Esophagus muscularis mucosa (tissue), 3 donors: ENCODE data around the gene TCP11X2.
"Not testable (repeated sequence)": the region's sequence is repeated elsewhere in the genome, so short reads cannot be mapped to it uniquely, and the experiment has no call there.

Experiments used
- CTCF ChIP-seq, 3 experiments: fragments of 200-600 bp in 2 of 3; fragments of 450-650 bp in 1 of 3; sonication (generic) in 2 of 3; IDR thresholded peaks; one replicate each; pipeline ENCODE4 v1.5.1; 2017 to 2019; ENCODE audit warnings: antibody characterized with exemption in 3 of 3, mild to moderate bottlenecking in 2 of 3, moderate library complexity in 1 of 3
- POLR2A ChIP-seq: fragments of 450-650 bp; IDR thresholded peaks from one replicate; pipeline ENCODE4 v1.6.1; 2017; ENCODE audit warnings: antibody characterized with exemption, moderate library complexity, mild to moderate bottlenecking, low read depth
- POLR2AphosphoS5 ChIP-seq, 2 donors: sonication (generic); formaldehyde crosslinking; IDR thresholded peaks; one replicate each; pipeline ENCODE4 v1.6.1; 2017; ENCODE audit warnings: antibody characterized with exemption in 2 of 2

GRCh38 chrX:102478765-102479164 lies 7.2 kb upstream of the TCP11X2 start:
- not testable (repeated sequence) for TF ChIP-seq CTCF (IDR thresholded peaks at IDR 0.05); POLR2A; POLR2AphosphoS5 (IDR thresholded peaks at IDR 0.05)
